AG09319 (cell line): Measurements from ENCODE around the gene CHAT.

ENCODE experiments used
- DNase-seq: peaks from one replicate; pipeline ENCODE4 v3.0.0-alpha.2; 2010; ENCODE audit warnings: low read depth; ENCODE audit errors: extremely low read depth
- CTCF ChIP-seq: IDR thresholded peaks from 2 replicates; pipeline ENCODE4 v1.5.1; 2011; ENCODE audit warnings: low read depth, mild to moderate bottlenecking, inconsistent platforms, low read length, moderate library complexity

The CHAT gene

DNA sequence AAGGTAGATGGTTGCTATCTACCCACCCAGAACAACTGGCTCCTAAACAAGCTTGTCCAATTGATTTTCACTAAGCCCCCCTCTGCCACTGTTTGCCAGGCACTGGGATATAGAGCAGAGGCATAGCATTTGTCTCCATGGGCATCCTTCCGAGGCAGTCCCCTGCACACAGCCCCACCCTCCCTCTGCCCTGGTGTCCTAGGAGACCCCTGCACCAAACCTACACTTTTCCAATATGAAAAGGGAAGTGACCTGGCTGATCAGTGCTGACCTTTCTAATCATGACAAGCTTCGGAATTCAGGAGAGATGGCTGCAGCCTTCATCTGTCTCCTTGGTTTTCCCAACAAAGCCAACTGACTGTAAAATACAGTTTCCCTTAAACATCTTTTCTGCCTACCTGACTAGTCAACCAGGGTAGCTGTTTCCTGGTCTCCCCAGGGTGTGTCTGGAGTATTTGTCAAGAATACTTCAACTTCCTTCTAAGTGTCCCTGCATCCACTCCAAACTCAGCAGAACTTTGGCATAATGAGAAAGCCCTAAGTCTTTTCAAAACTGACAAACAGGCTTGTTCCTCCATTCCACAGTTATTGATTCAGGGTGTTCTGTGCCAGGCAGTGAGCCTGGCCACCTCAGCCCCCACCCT, 11.3 kb upstream of the CHAT start:
- DNase-seq = no peak
- no peak for TF ChIP-seq CTCF

DNA sequence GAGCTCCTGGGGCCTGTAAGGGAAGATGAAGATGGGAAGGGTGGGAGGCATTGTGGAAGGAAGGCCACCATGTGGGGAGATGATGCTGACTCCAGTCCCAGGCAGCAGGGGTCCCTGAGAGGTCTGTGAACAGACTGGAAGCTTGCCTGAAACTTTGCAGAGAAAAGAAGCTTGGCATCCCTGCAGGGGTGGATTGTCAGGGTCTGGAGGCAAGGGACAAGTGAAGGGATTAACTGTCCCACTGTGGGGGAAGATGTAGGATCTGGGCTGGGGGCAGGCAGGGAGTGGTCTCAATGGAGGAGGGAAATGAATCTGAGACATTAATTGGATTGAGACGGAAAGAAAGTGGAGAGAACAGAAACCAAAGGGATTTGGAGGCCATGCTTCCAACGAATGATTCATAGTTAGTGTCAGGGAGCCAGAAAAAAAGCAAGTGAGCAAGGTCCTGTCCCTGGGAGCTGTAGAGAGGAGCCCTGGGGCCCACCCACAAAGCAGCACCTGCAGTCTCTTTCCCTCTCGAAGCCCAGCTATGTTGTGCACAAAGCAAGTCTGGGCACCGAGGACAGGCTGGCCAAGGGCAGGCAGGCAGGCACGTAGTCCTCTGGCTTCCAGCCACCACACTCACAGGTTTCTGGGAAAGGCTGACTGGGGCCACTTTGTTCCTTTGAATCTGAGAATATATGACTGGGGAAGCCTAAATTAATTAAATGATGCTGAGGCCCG, 8.5 kb upstream of the CHAT start:
- DNase-seq = no peak
- no peak for TF ChIP-seq CTCF

- no peak for DNase-seq
- TF ChIP-seq CTCF = no peak
Measured at GRCh38 chr10:49605939-49606509, 7.8 kb upstream of the CHAT start.

DNA sequence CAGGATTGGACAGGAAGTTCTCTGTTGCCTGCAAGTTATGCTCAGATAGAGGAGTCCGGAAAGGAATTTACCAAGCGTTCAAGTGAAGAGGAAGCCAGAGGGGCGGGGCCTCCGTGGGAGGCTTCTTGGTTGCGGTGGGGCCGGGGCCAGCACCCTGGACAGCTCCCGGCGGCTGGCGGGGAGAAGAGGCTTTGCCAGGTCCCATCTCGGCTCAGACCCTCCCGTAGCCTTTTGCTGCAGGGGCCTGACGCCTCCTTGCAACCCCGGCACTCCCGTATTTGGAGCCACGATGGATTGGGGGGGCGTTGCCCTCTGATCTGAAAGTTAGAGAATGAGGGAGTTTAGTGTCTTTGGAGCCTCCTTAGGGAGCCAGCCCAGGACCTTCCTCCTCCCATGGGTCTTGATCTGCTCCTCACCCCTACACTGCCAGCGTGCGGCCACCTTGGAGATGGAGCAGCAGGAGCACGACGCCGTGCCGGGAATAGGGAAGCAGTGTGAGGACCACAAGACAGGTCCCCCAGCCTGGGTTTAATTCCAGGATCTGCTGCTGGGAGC, 6.8 kb upstream of the CHAT start:
- no peak for TF ChIP-seq CTCF
- peak; percentile 20 for DNase-seq

DNA sequence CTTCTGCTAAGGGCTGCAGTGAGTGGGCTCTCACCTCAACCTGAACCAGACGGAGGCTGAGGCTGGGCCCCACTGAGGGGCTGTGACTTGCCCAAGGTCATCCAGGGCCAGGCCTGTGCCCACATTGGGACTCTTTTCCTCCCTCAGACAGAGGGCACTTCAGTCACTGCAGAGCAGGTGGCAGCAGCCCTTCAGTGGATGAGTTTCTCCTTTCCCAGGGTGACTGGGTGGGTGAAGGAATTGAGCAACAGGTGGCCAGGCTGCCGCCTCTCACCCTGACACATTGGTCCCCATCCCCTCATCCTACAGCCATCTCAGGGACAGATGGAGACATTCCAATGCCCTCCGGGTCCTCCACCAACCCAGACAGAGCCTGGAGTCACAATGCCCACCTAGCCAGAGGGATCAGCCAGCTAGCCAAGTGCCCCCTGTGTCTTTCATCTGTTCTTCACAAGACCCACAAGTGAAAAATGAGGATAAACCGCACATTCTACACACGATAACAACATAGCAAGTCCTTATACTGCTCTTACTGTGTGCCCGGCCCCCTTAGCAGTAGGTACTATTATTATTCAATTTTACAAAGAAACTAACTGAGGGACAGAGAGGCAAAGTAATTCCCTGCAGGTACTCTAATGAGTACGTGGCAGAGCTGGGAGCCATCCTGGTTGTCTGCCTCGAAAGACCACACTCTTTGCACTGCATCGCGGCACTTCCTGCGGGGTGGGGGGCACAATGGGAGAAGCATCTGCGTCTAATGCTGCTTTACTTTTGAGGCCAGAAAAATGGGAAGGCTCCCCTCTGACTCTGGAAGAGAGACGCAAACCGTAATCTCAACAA, 5.5 kb upstream of the CHAT start:
- DNase-seq = no peak

GRCh38 chr10:49609006-49609282, 4.9 kb upstream of the CHAT start:
- TF ChIP-seq CTCF = no peak
- DNase-seq = no peak

More for the DNA sequence above, 5.5 kb upstream of the CHAT start:
- TF ChIP-seq CTCF = no peak
